ENCODE data around the gene DCUN1D4. TPM values are rescaled to one million over a fixed set of nuclear protein-coding genes. Genes with fewer than 3 reads are reported as not detected.
"Not testable (repeated sequence)": the region's sequence is repeated elsewhere in the genome, so short reads cannot be mapped to it uniquely, and the experiment has no call there.

DCUN1D4 gene
- polyA plus RNA-seq, 4 donors, result 49.1 to 70.1 (median 55.6) TPM

DNA sequence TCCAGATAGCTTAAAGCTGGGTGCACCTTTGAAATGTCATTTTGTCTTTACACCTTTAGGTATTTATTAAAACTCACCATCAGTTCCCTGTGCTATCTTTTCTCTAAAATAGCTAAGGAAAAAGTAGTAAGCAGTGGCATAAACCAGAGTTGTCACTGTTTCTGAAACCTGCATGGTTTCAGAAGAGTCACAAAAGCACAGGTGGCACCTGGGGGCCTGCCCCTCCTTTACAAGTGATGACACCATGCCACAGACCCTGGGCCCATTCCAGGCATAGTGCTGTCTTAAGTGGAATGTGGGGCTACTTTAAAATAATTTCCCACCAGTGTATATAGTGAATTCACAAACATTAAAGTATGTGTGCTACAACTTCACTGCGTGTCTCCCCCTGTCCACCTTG is 47.8 kb downstream of the DCUN1D4 start:
- no peak for DNase-seq (ENCODE audit: low read depth in 4 of 4, low spot score in 2 of 4)

- DNase-seq (ENCODE audit: low read depth in 4 of 4, low spot score in 2 of 4), result not testable (repeated sequence)
These were observed 50.4 kb downstream of the DCUN1D4 start for GRCh38 chr4:51893402-51893801.

GRCh38 chr4:51894059-51894645 is 51.2 kb downstream of the DCUN1D4 start:
- DNase-seq (ENCODE audit: low read depth in 4 of 4, low spot score in 2 of 4), result no peak

DNA sequence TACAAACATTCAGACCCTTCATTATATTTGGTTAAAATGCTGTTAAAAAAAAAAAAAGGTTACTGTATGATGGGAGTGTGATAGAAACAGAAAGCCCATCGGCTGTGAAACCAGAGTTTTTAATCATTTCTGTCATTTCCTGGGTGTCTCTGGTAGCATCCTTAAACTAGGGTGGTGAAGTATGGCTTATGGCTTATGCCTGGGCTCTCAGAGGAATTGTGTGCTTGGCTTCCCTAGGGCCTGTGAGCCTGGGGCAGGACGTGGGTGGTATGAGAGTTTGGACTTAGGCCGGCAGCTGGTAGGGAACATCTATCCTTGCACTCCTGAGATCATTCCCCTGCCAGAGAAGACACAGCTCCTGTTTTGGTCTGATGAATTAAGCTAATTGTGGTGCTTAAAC is 52.2 kb downstream of the DCUN1D4 start:
- no peak for DNase-seq (ENCODE audit: low read depth in 4 of 4, low spot score in 2 of 4)

DNA sequence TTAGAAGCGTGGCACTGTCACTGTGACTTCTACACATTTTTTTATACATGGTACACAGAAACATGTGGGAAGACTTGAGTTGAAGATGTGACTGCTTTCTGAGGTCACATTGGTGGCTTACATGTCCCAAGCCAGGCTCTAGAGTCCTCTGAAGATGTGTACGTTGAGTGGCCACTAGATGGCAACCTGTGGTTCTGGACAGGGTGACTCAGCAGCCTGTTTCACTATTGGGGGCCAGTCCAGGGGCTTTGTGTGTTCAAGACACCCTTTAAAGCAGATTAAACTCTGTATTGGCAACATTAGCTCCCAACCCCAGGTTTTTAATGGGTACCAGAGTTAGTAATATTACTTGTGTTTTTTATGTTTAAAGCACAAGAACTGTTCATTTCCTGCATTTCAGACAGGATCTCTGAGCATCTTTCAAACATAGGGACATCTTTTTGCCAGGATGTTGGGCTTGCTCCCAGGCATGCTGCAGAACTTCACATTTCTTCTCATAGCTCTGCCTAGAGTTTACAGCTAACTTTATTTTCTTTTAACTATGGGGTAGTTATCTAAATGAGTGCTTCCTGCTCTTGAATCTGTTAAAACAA is 53.0 kb downstream of the DCUN1D4 start:
- peak in 3 of 4 donors; percentile 9 to 45 (median 23) for DNase-seq (ENCODE audit: low read depth in 4 of 4, low spot score in 2 of 4)

- DNase-seq (ENCODE audit: low read depth in 4 of 4, low spot score in 2 of 4), result no peak
These were observed 58.4 kb downstream of the DCUN1D4 start for GRCh38 chr4:51901363-51901762.

DNA sequence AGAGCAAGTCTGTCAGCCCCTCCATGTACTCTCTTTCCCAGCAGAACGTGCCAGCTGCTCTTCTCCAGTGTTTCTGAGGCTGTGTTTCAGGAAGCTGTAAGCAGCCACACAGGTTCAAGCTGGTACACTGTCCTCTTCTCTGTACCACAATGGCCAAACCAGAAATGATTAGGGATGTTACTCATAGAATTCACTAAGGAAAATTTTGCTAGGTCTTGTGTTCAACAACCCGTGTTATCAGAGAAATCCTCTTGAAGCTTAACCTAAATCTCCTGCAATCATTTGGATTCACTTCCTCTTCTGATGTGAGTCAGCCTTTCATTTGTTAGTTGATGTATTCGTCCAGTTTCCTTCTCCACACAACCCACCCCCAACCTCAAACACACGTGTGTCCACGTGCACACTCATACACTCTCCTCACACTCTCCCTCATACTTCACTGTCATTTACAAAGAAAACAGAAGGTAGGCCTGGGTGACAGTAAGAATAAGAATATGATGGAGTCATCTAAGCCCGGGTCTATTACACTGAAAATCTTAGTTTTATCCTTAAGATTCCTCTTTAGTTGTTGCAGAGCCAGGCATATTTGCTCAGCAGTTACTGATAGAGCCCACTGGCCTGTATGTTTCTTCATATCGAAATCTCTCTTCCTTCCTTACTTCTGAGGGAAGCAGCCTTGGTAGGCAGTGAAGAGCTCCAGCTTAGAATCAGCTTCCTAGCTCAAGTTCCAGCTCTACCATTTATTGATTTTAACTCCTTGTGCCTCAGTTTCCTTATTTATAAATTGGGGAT is 63.4 kb downstream of the DCUN1D4 start:
- DNase-seq (ENCODE audit: low read depth in 4 of 4, low spot score in 2 of 4), result no peak

- no peak for DNase-seq (ENCODE audit: low read depth in 4 of 4, low spot score in 2 of 4)
These were observed 64.2 kb downstream of the DCUN1D4 start for GRCh38 chr4:51907006-51907669.

GRCh38 chr4:51909236-51909703 is 66.3 kb downstream of the DCUN1D4 start:
- DNase-seq (ENCODE audit: low read depth in 4 of 4, low spot score in 2 of 4), result no peak

GRCh38 chr4:51918251-51918650 is 75.3 kb downstream of the DCUN1D4 start:
- no peak for DNase-seq (ENCODE audit: low read depth in 4 of 4, low spot score in 2 of 4)

GRCh38 chr4:51923343-51923742 is 80.4 kb downstream of the DCUN1D4 start:
- DNase-seq (ENCODE audit: low read depth in 4 of 4, low spot score in 2 of 4), result no peak

- no peak for DNase-seq (ENCODE audit: low read depth in 4 of 4, low spot score in 2 of 4)
These were observed 82.4 kb downstream of the DCUN1D4 start for GRCh38 chr4:51925307-51925706.

DNA sequence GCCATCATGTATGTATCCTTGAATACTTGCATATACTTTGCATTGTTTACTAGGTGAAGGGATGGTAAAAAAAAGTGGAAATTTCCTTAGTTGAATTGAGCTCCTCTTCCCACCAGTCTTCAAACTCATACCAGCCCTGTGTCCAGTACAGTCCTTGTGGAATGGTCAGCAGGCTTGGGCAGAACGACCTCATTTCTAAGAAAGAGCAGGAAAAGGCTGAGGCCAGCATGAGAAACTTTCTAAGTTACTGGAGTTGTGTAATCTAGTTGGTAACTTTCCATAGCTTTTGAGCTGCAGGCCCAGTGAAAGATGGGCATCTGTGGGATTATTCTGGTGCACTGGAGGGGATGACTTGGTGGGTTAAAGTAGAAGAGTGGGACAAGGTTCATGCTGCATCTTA is 87.6 kb downstream of the DCUN1D4 start:
- DNase-seq (ENCODE audit: low read depth in 4 of 4, low spot score in 2 of 4), result no peak

- DNase-seq (ENCODE audit: low read depth in 4 of 4, low spot score in 2 of 4), result no peak
These were observed 88.5 kb downstream of the DCUN1D4 start for GRCh38 chr4:51931461-51931860.

DNA sequence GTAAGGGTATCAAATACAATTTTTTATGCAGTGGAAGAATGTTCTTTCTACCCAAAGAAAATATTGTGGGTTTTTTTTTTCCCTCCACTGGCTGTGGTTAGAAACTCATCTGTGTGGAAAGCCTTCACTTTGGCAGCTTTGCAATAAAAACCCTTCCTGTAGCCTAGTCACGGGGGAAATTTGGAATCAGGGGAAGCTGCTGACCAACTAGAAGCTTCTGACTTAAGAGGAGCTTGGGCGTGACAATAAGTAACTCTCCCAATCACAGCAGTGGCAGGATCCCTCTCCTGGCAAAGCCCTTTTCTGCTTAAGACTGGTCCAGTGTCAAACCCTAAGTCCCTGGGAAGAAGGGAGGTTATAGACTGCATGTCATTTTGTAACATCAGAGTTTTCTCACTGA is 89.3 kb downstream of the DCUN1D4 start:
- no peak for DNase-seq (ENCODE audit: low read depth in 4 of 4, low spot score in 2 of 4)

DNA sequence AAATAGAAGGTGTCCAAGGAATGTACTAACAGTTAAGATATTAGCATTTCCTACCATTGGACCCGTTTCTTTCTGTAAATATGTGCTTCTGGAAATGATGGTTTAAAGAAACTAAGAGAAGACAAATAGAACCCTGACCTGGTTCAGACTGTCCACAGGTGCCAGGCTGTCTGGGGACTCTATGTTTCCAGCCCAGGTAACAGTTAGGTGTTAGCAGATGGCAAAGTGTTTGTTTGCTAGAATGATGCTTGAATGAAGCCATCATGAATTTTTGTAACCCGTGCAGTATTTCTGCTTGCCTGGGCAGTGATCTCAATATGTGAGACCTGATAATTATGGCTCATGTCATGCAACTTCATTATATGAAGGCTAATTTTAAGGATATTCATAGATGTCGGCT is 89.7 kb downstream of the DCUN1D4 start:
- no peak for DNase-seq (ENCODE audit: low read depth in 4 of 4, low spot score in 2 of 4)

GRCh38 chr4:51940460-51940859 is 97.5 kb downstream of the DCUN1D4 start:
- DNase-seq (ENCODE audit: low read depth in 4 of 4, low spot score in 2 of 4), result not testable (repeated sequence)

GRCh38 chr4:51942108-51942832 is 99.3 kb downstream of the DCUN1D4 start:
- no peak for DNase-seq (ENCODE audit: low read depth in 4 of 4, low spot score in 2 of 4)

DNA sequence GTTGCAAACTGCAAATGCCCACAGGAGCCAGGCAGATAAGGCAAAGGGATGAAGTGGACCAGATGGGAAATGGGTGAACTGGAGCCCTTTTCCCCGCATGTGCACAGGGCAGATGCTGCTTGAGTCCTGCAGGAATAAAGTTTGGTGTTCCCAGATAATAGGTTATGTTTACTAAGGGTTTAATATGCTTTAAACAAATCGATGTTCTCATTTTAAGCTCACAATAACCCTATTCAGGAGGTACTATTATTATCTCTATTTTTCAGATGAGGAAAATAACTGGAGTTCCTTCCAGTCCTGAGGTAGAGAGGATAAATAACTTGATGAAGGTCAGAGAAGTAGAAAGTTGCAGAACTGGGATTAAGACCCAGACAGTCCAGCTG is 99.9 kb downstream of the DCUN1D4 start:
- DNase-seq (ENCODE audit: low read depth in 4 of 4, low spot score in 2 of 4), result no peak

- DNase-seq (ENCODE audit: low read depth in 4 of 4, low spot score in 2 of 4), result no peak
These were observed 100.3 kb downstream of the DCUN1D4 start for GRCh38 chr4:51943221-51943620.
